Stimulated activated CD8-positive, alpha-beta memory T cell treated with anti-CD3 and anti-CD28 coated beads, Interleukin-12 subunit alpha, Interleukin-12 subunit beta, amount 100 ng/mL, for 24 hours (primary cell): ENCODE data around the gene RALGAPA2.

ENCODE experiments used
- DNase-seq: peaks from one replicate; pipeline ENCODE4 v3.0.0-alpha.2; 2020; ENCODE audit errors: extremely low read depth

The RALGAPA2 gene

GRCh38 chr20:20712474-20713243 lies at the start of gene RALGAPA2:
Gene RALGAPA2 (minus strand): TSS chr20:20712644. CDS start chr20:20712480, 164 bp downstream.
- peak; percentile 91 for DNase-seq

GRCh38 chr20:20761301-20761700 lies 48.9 kb upstream of the RALGAPA2 start:
- DNase-seq: no peak

- DNase-seq: no peak
Observed at GRCh38 chr20:20759132-20759531, 46.7 kb upstream of the RALGAPA2 start.

- no peak for DNase-seq
Observed at GRCh38 chr20:20755674-20756319, 43.4 kb upstream of the RALGAPA2 start.

- DNase-seq: no peak
Observed at GRCh38 chr20:20755231-20755630, 42.8 kb upstream of the RALGAPA2 start.

GRCh38 chr20:20754714-20755113 lies 42.3 kb upstream of the RALGAPA2 start:
- DNase-seq: no peak

GRCh38 chr20:20752712-20753111 lies 40.3 kb upstream of the RALGAPA2 start:
- DNase-seq: no peak

- no peak for DNase-seq
Observed at GRCh38 chr20:20747298-20747697, 34.9 kb upstream of the RALGAPA2 start.

GRCh38 chr20:20744170-20744725 lies 31.8 kb upstream of the RALGAPA2 start:
- DNase-seq: no peak

GRCh38 chr20:20743511-20744169 lies 31.2 kb upstream of the RALGAPA2 start:
- DNase-seq: no peak

GRCh38 chr20:20741087-20742045 lies 28.9 kb upstream of the RALGAPA2 start:
- no peak for DNase-seq

GRCh38 chr20:20740541-20740940 lies 28.1 kb upstream of the RALGAPA2 start:
- DNase-seq: no peak

- no peak for DNase-seq
Observed at GRCh38 chr20:20737158-20737557, 24.7 kb upstream of the RALGAPA2 start.

- no peak for DNase-seq
Observed at GRCh38 chr20:20736303-20736702, 23.9 kb upstream of the RALGAPA2 start.

- DNase-seq: no peak
Observed at GRCh38 chr20:20734475-20734948, 22.1 kb upstream of the RALGAPA2 start.

- no peak for DNase-seq
Observed at GRCh38 chr20:20733943-20734342, 21.5 kb upstream of the RALGAPA2 start.

GRCh38 chr20:20732641-20733040 lies 20.2 kb upstream of the RALGAPA2 start:
- DNase-seq: no peak

GRCh38 chr20:20731945-20732296 lies 19.5 kb upstream of the RALGAPA2 start:
- no peak for DNase-seq

GRCh38 chr20:20731000-20731944 lies 18.8 kb upstream of the RALGAPA2 start:
- no peak for DNase-seq

GRCh38 chr20:20729563-20729962 lies 17.1 kb upstream of the RALGAPA2 start:
- DNase-seq: no peak
